RWPE2 (cell line): Measurements from ENCODE around the gene SDHA.

Experiments
- ATAC-seq: fragments of 200-7000 bp; cut with Tn5 transposase; 3 replicates; pipeline ENCODE4 v1.9.1; 2021; ENCODE audit warnings: low read depth
- DNase-seq: peaks from one replicate; pipeline ENCODE4 v3.0.0-alpha.2; 2020; ENCODE audit warnings: low spot score
- H3K27ac ChIP-seq: fragments of 450-650 bp; 2 replicates; pipeline ENCODE4 v1.5.1; 2017; ENCODE audit warnings: mild to moderate bottlenecking; ENCODE audit not compliant: poor library complexity, severe bottlenecking
- H3K27me3 ChIP-seq: fragments of 250-450 bp; sonication (Bioruptor Pico); 2 replicates; pipeline ENCODE4 v1.5.1; 2021; ENCODE audit warnings: mild to moderate bottlenecking, moderate library complexity; ENCODE audit not compliant: insufficient read depth, poor library complexity, severe bottlenecking
- H3K36me3 ChIP-seq: fragments of 250-450 bp; sonication (Bioruptor Pico); 2 replicates; pipeline ENCODE4 v1.5.1; 2020; ENCODE audit warnings: low read depth, mild to moderate bottlenecking, moderate library complexity
- H3K4me1 ChIP-seq: fragments of 250-450 bp; sonication (Bioruptor Pico); 2 replicates; pipeline ENCODE4 v1.5.1; 2021; ENCODE audit warnings: mild to moderate bottlenecking, moderate library complexity; ENCODE audit not compliant: insufficient read depth, poor library complexity, severe bottlenecking
- H3K4me3 ChIP-seq: fragments of 250-450 bp; sonication (Bioruptor Pico); 2 replicates; pipeline ENCODE4 v1.5.1; 2021; ENCODE audit warnings: mild to moderate bottlenecking, moderate library complexity; ENCODE audit not compliant: severe bottlenecking
- H3K9me3 ChIP-seq: fragments of 250-450 bp; sonication (Bioruptor Pico); 2 replicates; pipeline ENCODE4 v1.5.1; 2021; ENCODE audit warnings: mild to moderate bottlenecking, moderate library complexity; ENCODE audit not compliant: severe bottlenecking
- TF ChIP-seq, protein P1 (sequence below): fragments of 450-650 bp; IDR thresholded peaks from one replicate; pipeline ENCODE4 v1.5.1; 2017; ENCODE audit warnings: mild to moderate bottlenecking, moderate library complexity; ENCODE audit not compliant: poor library complexity, severe bottlenecking

The SDHA gene

GRCh38 chr5:171801-172331, 46.3 kb upstream of the SDHA start:
- Histone ChIP-seq H3K27me3 (peaks cover 6% of the 10 kb centered on the region), H3K27ac (no peak overlapping the region), H3K4me3 (no peak overlapping the region), H3K36me3 (no peaks in the 10 kb centered on the region), H3K4me1 (peaks cover 2% of the 10 kb centered on the region), H3K9me3 (no peaks in the 10 kb centered on the region)
- ATAC-seq (no peak), DNase-seq (no peak)
- TF ChIP-seq, protein P1, sequence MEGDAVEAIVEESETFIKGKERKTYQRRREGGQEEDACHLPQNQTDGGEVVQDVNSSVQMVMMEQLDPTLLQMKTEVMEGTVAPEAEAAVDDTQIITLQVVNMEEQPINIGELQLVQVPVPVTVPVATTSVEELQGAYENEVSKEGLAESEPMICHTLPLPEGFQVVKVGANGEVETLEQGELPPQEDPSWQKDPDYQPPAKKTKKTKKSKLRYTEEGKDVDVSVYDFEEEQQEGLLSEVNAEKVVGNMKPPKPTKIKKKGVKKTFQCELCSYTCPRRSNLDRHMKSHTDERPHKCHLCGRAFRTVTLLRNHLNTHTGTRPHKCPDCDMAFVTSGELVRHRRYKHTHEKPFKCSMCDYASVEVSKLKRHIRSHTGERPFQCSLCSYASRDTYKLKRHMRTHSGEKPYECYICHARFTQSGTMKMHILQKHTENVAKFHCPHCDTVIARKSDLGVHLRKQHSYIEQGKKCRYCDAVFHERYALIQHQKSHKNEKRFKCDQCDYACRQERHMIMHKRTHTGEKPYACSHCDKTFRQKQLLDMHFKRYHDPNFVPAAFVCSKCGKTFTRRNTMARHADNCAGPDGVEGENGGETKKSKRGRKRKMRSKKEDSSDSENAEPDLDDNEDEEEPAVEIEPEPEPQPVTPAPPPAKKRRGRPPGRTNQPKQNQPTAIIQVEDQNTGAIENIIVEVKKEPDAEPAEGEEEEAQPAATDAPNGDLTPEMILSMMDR = no peak

GRCh38 chr5:172421-172820, 45.7 kb upstream of the SDHA start:
- H3K36me3 ChIP-seq = no peaks in the 10 kb centered on the region
- ATAC-seq = no peak
- no peak overlapping the region for H3K4me3 ChIP-seq
- TF ChIP-seq, protein P1 = no peak
- H3K9me3 ChIP-seq = no peaks in the 10 kb centered on the region
- peaks cover 2% of the 10 kb centered on the region for H3K4me1 ChIP-seq
- H3K27ac ChIP-seq = no peak overlapping the region
- H3K27me3 ChIP-seq = peaks cover 9% of the 10 kb centered on the region
- DNase-seq = peak; percentile 42

DNA sequence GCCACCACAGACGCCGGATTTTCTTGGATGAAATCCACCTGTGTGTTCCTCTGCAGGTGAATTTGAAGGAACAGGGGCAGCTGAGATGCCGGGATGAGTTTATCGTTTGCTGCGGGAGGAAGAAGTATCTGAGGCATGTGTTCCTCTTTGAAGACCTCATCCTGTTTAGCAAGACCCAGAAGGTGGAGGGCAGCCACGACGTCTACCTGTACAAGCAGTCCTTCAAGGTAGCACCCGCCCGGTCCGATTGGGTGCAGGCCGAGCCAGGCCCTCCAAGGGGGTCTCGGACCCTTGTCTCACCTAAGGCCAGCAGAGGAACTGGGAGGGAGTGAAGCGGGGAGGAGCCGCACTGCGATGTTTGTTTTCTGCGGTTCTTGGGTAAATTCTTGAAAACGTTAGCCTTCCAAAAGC, 45.3 kb upstream of the SDHA start:
- DNase-seq (peak; percentile 61), ATAC-seq (no peak)
- Histone ChIP-seq H3K36me3 (no peaks in the 10 kb centered on the region), H3K27ac (no peak overlapping the region), H3K27me3 (peaks cover 10% of the 10 kb centered on the region), H3K4me3 (no peak overlapping the region), H3K4me1 (peaks cover 2% of the 10 kb centered on the region), H3K9me3 (no peaks in the 10 kb centered on the region)
- TF ChIP-seq, protein P1 = no peak

- Histone ChIP-seq H3K4me3 (no peak overlapping the region), H3K27me3 (peaks cover 14% of the 10 kb centered on the region), H3K36me3 (no peaks in the 10 kb centered on the region), H3K27ac (no peak overlapping the region), H3K4me1 (no peaks in the 10 kb centered on the region), H3K9me3 (no peaks in the 10 kb centered on the region)
- TF ChIP-seq, protein P1 = no peak
- DNase-seq = peak; percentile 54
- 0 out of 3 replicates have a peak, but pooled peaks have one; percentile 6 for ATAC-seq
These were observed 44.5 kb upstream of the SDHA start for GRCh38 chr5:173392-174290.

DNA sequence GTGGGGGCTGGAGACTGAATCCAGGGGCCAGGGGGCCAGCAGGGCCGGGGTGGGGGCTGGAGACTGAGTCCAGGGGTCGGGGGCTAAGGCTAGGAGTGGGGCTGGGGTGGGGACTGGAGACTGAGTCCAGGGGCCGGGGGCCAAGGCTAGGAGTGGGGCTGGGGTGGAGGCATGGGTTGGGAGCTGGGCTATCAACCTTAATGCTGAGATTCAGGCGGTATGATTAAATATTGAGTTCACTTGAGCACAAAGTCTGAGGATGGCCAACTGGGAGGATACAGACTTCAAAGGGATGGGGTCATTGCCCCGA, 43.9 kb upstream of the SDHA start:
- TF ChIP-seq, protein P1 = no peak
- no peak overlapping the region for H3K27ac ChIP-seq
- H3K4me3 ChIP-seq = no peak overlapping the region
- no peak for ATAC-seq
- H3K36me3 ChIP-seq = no peaks in the 10 kb centered on the region
- no peaks in the 10 kb centered on the region for H3K4me1 ChIP-seq
- no peak for DNase-seq
- no peaks in the 10 kb centered on the region for H3K9me3 ChIP-seq
- peaks cover 14% of the 10 kb centered on the region for H3K27me3 ChIP-seq
